GM23338 (cell line): ENCODE data around the gene GGA2.

Experiments
- CREB1 ChIP-seq: fragments of 250-450 bp; sonication (Bioruptor Pico); IDR thresholded peaks from 2 replicates; pipeline ENCODE4 v1.5.0; 2020; ENCODE audit warnings: low read depth, mild to moderate bottlenecking, moderate library complexity
- ETS1 ChIP-seq: IDR thresholded peaks from 2 replicates; pipeline ENCODE4 v1.6.1; 2016; ENCODE audit warnings: antibody characterized with exemption
- EZH2 ChIP-seq: fragments of 200-600 bp; sonication (generic); IDR thresholded peaks from one replicate; pipeline ENCODE4 v1.8.0; 2017; ENCODE audit warnings: antibody characterized with exemption, mild to moderate bottlenecking, low read depth; ENCODE audit not compliant: unreplicated experiment
- EZH2phosphoT487 ChIP-seq: fragments of 200-600 bp; sonication (generic); IDR thresholded peaks from one replicate; pipeline ENCODE4 v1.8.1; 2018; ENCODE audit warnings: antibody characterized with exemption; ENCODE audit not compliant: unreplicated experiment
- JUNB ChIP-seq: IDR thresholded peaks from one replicate; pipeline ENCODE4 v1.6.1; 2016; ENCODE audit warnings: antibody characterized with exemption; ENCODE audit not compliant: unreplicated experiment
- NANOG ChIP-seq: IDR thresholded peaks from 2 replicates; pipeline ENCODE4 v1.6.1; 2016; ENCODE audit warnings: antibody characterized with exemption, borderline replicate concordance
- POLR2AphosphoS5 ChIP-seq: IDR thresholded peaks from 2 replicates; pipeline ENCODE4 v1.6.1; 2016; ENCODE audit warnings: antibody characterized with exemption, low read depth
- REST ChIP-seq: IDR thresholded peaks from one replicate; pipeline ENCODE4 v1.6.1; 2018; ENCODE audit warnings: antibody characterized with exemption; ENCODE audit not compliant: unreplicated experiment
- TF ChIP-seq, protein P1 (sequence below), 2 experiments: fragments of 200-600 bp in 1 of 2; sonication (generic) in 1 of 2; conservative IDR thresholded peaks; 2 replicates each; pipeline versions ENCODE4 v1.5.1 to v1.6.1; 2016 to 2017; ENCODE audit warnings: antibody characterized with exemption in 2 of 2, low read depth in 2 of 2, mild to moderate bottlenecking in 2 of 2, moderate library complexity in 1 of 2

DNA sequence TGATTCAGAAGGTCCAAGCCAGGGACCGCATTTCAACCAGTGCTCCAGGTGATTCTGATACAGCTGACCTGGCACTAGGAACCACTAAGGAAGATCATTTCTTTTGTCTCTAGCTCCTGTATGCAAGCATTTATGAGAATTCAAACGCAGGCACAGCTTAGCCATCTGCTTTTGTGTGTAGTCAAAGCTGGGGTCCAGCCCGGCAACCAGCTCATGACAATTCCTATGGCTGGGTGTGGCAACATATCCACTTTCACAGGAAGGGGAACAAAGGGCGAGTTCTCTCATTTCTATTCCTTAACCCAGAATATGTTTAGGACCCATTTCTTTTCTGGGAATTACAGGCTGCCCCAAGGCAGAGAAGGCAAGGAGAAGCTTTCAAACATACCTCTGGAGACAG is 30.0 kb downstream of the GGA2 start:
- TF ChIP-seq, protein P1, sequence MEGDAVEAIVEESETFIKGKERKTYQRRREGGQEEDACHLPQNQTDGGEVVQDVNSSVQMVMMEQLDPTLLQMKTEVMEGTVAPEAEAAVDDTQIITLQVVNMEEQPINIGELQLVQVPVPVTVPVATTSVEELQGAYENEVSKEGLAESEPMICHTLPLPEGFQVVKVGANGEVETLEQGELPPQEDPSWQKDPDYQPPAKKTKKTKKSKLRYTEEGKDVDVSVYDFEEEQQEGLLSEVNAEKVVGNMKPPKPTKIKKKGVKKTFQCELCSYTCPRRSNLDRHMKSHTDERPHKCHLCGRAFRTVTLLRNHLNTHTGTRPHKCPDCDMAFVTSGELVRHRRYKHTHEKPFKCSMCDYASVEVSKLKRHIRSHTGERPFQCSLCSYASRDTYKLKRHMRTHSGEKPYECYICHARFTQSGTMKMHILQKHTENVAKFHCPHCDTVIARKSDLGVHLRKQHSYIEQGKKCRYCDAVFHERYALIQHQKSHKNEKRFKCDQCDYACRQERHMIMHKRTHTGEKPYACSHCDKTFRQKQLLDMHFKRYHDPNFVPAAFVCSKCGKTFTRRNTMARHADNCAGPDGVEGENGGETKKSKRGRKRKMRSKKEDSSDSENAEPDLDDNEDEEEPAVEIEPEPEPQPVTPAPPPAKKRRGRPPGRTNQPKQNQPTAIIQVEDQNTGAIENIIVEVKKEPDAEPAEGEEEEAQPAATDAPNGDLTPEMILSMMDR (conservative IDR thresholded peaks at IDR 0.05; ENCODE audit: low read depth in 2 of 2): no peak
- no peak for TF ChIP-seq EZH2phosphoT487
- TF ChIP-seq NANOG: no peak
- no peak for TF ChIP-seq REST
- TF ChIP-seq EZH2: no peak
- no peak for TF ChIP-seq POLR2AphosphoS5
- no peak for TF ChIP-seq CREB1 (CRISPR knock-in tag)
- no peak for TF ChIP-seq JUNB
- no peak for TF ChIP-seq ETS1
